Panc1 (cell line): ENCODE measurements around the gene PRRT1B. TPM values are rescaled to one million over a fixed set of nuclear protein-coding genes. Genes with fewer than 3 reads are reported as not detected.

ENCODE experiments used
- ATAC-seq: fragments of 200-7000 bp; cut with Tn5 transposase; 2 replicates; pipeline ENCODE4 v1.9.1; 2020; ENCODE audit warnings: mild to moderate bottlenecking, moderate library complexity
- BruUV-seq: library from RNA; stranded (reverse); fragments of 400-500 nt; replicated peaks from 2 replicates; lab custom pipeline; 2021; lab: Mats Ljungman, UMichigan
- CTCF ChIA-PET: fragments of 300-600 bp; sonication (Branson Sonifier 250); formaldehyde crosslinking; loops from one replicate; lab custom pipeline; 2022; ENCODE audit warnings: antibody characterized with exemption; lab: Charles Lee
- POLR2A ChIA-PET: fragments of 300-600 bp; sonication (Branson Sonifier 250); formaldehyde crosslinking; loops from one replicate; lab custom pipeline; 2022; ENCODE audit warnings: antibody characterized with exemption; lab: Charles Lee
- DNase-seq: peaks from one replicate; pipeline ENCODE4 v3.0.0-alpha.2; 2010; ENCODE audit warnings: low read depth, low spot score
- H3K27ac ChIP-seq: 2 replicates; pipeline ENCODE4 v1.5.1; 2011; ENCODE audit warnings: mild to moderate bottlenecking, low read length, inconsistent platforms
- H3K27me3 ChIP-seq: fragments of 200-500 bp; sonication (Bioruptor generic); 2 replicates; pipeline ENCODE4 v1.6.0; 2014; ENCODE audit warnings: low read length, inconsistent platforms; ENCODE audit not compliant: control insufficient read depth, insufficient read depth
- H3K36me3 ChIP-seq: fragments of 200-500 bp; sonication (Bioruptor generic); 2 replicates; pipeline ENCODE4 v1.5.1; 2014; ENCODE audit warnings: inconsistent platforms, mild to moderate bottlenecking, low read length, moderate library complexity; ENCODE audit not compliant: control insufficient read depth, insufficient read depth
- H3K4me1 ChIP-seq: 2 replicates; pipeline ENCODE4 v1.5.1; 2011; ENCODE audit warnings: inconsistent platforms, mild to moderate bottlenecking, low read length, moderate library complexity; ENCODE audit not compliant: control insufficient read depth, insufficient read depth
- H3K4me3 ChIP-seq, 2 experiments: 2 replicates each; pipeline ENCODE4 v1.5.1; 2011 to 2012; ENCODE audit warnings: low read depth in 2 of 2, low read length in 2 of 2, mild to moderate bottlenecking in 2 of 2, inconsistent platforms in 1 of 2, moderate library complexity in 1 of 2
- H3K9me3 ChIP-seq: fragments of 200-500 bp; sonication (Bioruptor generic); 2 replicates; pipeline ENCODE4 v1.5.1; 2014; ENCODE audit warnings: low read depth, mild to moderate bottlenecking, inconsistent platforms, low read length, moderate library complexity; ENCODE audit not compliant: control insufficient read depth, insufficient read depth
- POLR2AphosphoS5 ChIP-seq: IDR thresholded peaks from 2 replicates; pipeline ENCODE4 v1.6.1; 2012; ENCODE audit warnings: mild to moderate bottlenecking, low read depth, low read length, moderate library complexity
- TCF7L2 ChIP-seq: IDR thresholded peaks from 2 replicates; pipeline ENCODE4 v1.6.1; 2011; ENCODE audit warnings: mild to moderate bottlenecking, low read depth, low read length, inconsistent platforms
- in situ Hi-C: cut with HindIII; loops from 2 replicates; pipeline ENCODE4 v1.10.0; 2016; ENCODE audit warnings: low sequenced_read_pairs, low pct_unique_long_range_greater_than_20kb
- intact Hi-C: fragments of 100-400 bp; cut with micrococcal nuclease; formaldehyde crosslinking; loops from one replicate; pipeline ENCODE4 v1.10.0; 2022; ENCODE audit not compliant: unreplicated experiment
- total RNA-seq: library from RNA; stranded (reverse); gene quantifications from one replicate; pipeline ENCODE4 v1.2.1, GENCODE V29; 2021; ENCODE audit not compliant: unreplicated experiment
- TF ChIP-seq, protein P1 (sequence below), 2 experiments: IDR thresholded peaks; 2 replicates each; pipeline ENCODE4 v1.6.1; 2011 to 2012; ENCODE audit warnings: low read depth in 2 of 2, control low read depth in 1 of 2, low read length in 1 of 2, mild to moderate bottlenecking in 1 of 2, moderate library complexity in 1 of 2; ENCODE audit not compliant: insufficient read depth in 1 of 2
- TF ChIP-seq, protein P2 (sequence below): fragments of 450-650 bp; IDR thresholded peaks from 2 replicates; pipeline ENCODE4 v1.5.1; 2017; ENCODE audit warnings: mild to moderate bottlenecking

PRRT1B gene
- total RNA-seq, 1 experiment from 2014 or later, result 1.1 TPM

DNA sequence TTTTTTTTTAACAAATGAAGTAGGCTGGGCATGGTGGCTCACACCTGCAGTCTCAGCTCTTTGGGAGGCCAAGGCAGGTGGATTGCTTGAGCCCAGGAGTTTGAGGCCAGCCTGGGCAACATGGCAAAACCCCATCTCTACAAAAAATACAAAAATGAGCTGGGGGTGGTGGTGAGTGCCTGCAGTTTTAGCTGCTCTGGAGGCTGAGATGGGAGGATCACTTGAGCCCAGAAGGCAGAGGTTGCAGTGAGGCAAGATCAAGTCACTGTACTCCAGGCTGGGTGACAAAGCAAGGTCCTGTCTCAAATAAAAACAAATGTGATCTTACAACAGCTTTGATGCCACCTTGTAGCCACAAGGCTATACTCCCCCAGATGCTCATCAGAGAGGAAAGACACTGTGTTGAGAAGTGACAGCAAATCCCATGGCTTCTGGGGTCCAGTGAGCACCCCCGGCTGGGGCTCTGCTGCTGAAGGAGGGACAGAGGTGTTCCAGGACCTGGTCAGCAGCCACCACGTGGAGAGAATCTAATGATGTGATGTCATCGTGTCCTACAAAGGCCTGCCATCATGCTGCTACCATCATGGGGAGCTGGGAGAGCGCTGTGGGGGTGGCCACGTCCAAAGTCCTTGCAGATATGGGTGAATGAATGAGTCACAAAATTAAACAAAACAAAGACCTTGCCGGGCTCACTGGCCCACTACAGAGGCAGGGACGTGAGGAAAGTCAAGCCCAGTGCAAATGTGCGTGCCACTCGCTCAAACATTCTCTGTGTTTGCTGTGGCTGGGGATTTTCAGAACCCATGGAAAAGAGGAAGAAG lies 60.7 kb downstream of the PRRT1B start:
- Histone ChIP-seq H3K27ac (no peak overlapping the region), H3K36me3 (no peaks in the 10 kb centered on the region), H3K4me3 (no peak overlapping the region), H3K9me3 (no peaks in the 10 kb centered on the region), H3K27me3 (no peaks in the 10 kb centered on the region), H3K4me1 (peaks cover 25% of the 10 kb centered on the region)
- intact Hi-C loops, result no loop called here
- ATAC-seq (no peak), DNase-seq (no peak)
- no peak for TF ChIP-seq TCF7L2
- TF ChIP-seq, protein P1, sequence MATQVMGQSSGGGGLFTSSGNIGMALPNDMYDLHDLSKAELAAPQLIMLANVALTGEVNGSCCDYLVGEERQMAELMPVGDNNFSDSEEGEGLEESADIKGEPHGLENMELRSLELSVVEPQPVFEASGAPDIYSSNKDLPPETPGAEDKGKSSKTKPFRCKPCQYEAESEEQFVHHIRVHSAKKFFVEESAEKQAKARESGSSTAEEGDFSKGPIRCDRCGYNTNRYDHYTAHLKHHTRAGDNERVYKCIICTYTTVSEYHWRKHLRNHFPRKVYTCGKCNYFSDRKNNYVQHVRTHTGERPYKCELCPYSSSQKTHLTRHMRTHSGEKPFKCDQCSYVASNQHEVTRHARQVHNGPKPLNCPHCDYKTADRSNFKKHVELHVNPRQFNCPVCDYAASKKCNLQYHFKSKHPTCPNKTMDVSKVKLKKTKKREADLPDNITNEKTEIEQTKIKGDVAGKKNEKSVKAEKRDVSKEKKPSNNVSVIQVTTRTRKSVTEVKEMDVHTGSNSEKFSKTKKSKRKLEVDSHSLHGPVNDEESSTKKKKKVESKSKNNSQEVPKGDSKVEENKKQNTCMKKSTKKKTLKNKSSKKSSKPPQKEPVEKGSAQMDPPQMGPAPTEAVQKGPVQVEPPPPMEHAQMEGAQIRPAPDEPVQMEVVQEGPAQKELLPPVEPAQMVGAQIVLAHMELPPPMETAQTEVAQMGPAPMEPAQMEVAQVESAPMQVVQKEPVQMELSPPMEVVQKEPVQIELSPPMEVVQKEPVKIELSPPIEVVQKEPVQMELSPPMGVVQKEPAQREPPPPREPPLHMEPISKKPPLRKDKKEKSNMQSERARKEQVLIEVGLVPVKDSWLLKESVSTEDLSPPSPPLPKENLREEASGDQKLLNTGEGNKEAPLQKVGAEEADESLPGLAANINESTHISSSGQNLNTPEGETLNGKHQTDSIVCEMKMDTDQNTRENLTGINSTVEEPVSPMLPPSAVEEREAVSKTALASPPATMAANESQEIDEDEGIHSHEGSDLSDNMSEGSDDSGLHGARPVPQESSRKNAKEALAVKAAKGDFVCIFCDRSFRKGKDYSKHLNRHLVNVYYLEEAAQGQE (IDR thresholded peaks at IDR 0.05; ENCODE audit: insufficient read depth in 1 of 2, low read depth in 2 of 2, low read length in 1 of 2), result no peak
- TF ChIP-seq, protein P2, sequence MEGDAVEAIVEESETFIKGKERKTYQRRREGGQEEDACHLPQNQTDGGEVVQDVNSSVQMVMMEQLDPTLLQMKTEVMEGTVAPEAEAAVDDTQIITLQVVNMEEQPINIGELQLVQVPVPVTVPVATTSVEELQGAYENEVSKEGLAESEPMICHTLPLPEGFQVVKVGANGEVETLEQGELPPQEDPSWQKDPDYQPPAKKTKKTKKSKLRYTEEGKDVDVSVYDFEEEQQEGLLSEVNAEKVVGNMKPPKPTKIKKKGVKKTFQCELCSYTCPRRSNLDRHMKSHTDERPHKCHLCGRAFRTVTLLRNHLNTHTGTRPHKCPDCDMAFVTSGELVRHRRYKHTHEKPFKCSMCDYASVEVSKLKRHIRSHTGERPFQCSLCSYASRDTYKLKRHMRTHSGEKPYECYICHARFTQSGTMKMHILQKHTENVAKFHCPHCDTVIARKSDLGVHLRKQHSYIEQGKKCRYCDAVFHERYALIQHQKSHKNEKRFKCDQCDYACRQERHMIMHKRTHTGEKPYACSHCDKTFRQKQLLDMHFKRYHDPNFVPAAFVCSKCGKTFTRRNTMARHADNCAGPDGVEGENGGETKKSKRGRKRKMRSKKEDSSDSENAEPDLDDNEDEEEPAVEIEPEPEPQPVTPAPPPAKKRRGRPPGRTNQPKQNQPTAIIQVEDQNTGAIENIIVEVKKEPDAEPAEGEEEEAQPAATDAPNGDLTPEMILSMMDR, result no peak
- ChIA-PET POLR2A (interaction anchor here (0.6 kb wide), 1 partner anchor 126 kb away, joined by 4 read pairs; no protein-coding TSS in a partner anchor), CTCF (interaction anchor here (0.6 kb wide), 1 partner anchor 29 kb away, joined by 3 read pairs; no protein-coding TSS in a partner anchor)
- in situ Hi-C loops, result no loop called here
- no TSS peak for BruUV-seq

DNA sequence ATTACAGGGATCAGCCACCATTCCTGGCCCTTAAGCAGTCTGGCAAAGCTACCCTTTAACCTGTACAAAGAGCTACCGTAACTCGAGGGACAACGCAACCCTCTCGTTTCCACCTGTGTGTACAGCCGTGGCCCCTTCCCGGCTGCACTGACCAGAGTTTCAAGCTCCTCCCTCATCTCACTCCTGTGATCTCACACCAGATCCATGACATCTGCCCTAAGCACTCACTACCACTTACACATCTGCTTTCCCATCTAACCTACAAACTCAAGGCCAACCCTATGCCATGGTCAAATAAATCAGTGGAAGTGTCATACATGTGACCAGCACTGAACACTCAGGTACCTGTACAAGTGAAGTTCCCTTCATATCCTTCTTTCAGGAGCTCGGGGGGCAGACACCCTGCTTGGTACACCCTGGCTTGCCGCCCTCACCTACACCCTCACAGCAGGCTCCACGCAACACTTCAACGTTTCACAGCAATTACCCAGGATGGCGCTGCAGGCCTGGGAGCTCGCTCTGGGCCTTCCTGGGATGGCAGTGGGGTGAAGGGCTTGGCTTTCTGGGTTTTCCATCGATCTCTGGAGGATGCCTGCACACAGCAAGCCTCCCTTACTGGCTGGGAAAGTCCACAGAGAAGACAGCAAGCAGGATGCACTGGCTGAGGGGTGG lies 61.7 kb downstream of the PRRT1B start:
- Histone ChIP-seq H3K4me3 (no peak overlapping the region), H3K9me3 (no peaks in the 10 kb centered on the region), H3K27ac (peak overlapping the region; percentile 79; the same call in 1 of the 2 replicates), H3K27me3 (no peaks in the 10 kb centered on the region), H3K36me3 (no peaks in the 10 kb centered on the region), H3K4me1 (peaks cover 25% of the 10 kb centered on the region)
- TF ChIP-seq, protein P2, result no peak
- TF ChIP-seq POLR2AphosphoS5, result no peak
- DNase-seq, result no peak
- in situ Hi-C loops (no loop called here), intact Hi-C loops (no loop called here)
- CTCF ChIA-PET, result interaction anchor here (0.6 kb wide), 1 partner anchor 28 kb away, joined by 3 read pairs; no protein-coding TSS in a partner anchor
- no TSS peak for BruUV-seq
- POLR2A ChIA-PET, result no interaction called here
- ATAC-seq, result no peak
